ENCODE results near the gene ZYX. TPM values are rescaled to one million over a fixed set of nuclear protein-coding genes. Genes with fewer than 3 reads are reported as not detected.

The ZYX gene
- total and polyA plus RNA-seq, 12 donors: 48.5 to 152 (median 74.6) TPM

DNA sequence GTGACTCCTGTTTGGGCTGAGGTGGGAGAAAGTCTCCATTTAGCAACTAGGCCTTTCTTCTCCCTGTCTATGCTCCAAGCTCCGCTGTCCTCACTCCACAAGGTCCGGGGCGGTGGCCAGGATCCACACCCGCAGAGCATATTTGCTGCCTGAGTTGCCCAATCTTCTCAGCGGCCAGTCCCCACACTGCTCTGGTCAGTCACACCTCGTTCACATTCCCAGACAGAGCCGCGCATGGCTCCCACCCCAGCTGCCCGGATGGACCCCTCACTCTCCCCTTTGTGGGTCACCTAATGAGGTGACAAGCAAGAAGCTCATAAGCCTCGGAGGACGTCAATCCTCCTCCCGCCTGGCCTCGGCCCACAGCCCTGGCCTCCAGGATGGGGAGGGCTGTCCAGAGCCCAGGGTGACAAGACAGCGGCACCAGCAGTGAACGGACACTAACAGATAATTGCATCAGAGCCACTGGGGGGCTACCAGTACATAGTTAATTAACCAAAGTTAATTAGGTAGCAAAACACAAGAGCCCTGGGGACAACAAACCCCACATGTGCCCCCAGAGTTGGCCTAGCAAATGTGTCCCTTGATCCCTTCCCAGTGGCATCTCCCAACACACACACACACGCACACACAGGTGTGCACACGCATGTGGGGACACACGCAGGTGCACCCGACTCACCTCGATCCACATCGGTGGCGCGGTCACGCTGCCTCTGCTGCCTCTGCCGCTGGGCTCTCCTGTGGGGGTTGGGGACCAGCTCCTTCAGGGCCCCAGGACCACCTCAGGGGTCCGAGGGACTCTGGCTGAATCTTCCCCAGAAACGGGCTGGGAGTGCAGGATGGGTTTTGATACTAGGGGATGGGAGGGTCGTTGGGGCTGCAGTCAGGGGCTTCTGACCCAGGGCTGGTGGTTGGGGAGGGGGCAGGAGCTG lies 15.7 kb downstream of the ZYX start:
- Histone ChIP-seq H3K27me3 (no peaks in the 10 kb centered on the region), H3K4me3 (no peak overlapping the region), H3K36me3 (peaks cover 0 to 13% (median 0%) of the 10 kb centered on the region in 9 donors), H3K27ac (no peak overlapping the region), H3K4me1 (peaks cover 5 to 48% (median 36%) of the 10 kb centered on the region in 9 donors), H3K9me3 (no peaks in the 10 kb centered on the region)
- intact Hi-C loops (cut with DNase I): no loop called here
- ATAC-seq (peak in 1 of 8 donors; percentile 14), DNase-seq (no peak)
- 91 to 93% methylated on average over 28 of the region's 28 CpGs for WGBS, 2 donors
- TF ChIP-seq, protein P1, sequence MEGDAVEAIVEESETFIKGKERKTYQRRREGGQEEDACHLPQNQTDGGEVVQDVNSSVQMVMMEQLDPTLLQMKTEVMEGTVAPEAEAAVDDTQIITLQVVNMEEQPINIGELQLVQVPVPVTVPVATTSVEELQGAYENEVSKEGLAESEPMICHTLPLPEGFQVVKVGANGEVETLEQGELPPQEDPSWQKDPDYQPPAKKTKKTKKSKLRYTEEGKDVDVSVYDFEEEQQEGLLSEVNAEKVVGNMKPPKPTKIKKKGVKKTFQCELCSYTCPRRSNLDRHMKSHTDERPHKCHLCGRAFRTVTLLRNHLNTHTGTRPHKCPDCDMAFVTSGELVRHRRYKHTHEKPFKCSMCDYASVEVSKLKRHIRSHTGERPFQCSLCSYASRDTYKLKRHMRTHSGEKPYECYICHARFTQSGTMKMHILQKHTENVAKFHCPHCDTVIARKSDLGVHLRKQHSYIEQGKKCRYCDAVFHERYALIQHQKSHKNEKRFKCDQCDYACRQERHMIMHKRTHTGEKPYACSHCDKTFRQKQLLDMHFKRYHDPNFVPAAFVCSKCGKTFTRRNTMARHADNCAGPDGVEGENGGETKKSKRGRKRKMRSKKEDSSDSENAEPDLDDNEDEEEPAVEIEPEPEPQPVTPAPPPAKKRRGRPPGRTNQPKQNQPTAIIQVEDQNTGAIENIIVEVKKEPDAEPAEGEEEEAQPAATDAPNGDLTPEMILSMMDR (IDR thresholded peaks at IDR 0.05): no peak

DNA sequence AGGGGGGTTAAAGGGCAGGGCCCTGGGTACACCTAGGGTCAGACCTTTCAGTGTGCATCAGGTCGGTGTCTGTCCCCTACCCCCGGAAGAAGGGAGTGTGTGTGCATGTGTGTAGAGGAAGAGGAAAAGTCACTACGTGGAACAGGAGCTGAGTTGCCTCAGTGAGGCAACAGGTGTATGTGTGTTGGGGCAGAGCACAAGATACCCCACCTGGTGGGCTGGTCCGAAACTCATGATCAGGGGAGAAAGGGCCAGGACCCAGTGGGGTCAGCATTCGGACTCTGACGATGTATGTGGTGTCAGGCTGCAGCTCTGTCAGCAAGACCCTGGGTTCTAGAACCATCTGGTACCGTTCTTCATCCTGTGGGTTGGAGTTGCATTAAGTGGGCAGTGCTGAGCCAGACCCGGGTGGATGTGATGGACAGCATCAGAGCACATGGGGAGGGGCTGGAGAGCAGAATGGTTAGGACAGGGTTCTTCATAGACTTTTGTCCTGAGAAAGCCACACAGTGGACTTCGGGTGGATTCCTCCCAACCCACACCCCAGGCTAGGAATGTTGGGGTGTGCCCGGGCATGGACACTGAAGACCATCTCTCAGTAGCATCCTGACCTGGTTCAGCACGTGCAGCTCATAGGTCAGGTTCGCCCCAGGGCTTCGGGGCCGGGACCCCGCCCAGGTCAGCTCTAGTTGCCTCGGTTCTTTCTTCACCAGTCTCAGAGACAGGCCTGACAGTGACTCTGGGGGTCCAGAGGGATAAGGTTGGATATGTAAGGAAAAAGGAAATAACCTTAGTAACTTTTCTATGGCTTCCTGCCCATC lies 16.8 kb downstream of the ZYX start:
- TF ChIP-seq, protein P1 (IDR thresholded peaks at IDR 0.05): no peak
- intact Hi-C loops (cut with DNase I): no loop called here
- no peak overlapping the region for H3K4me3 ChIP-seq
- DNase-seq: no peak
- H3K27me3 ChIP-seq: no peaks in the 10 kb centered on the region
- no peak overlapping the region for H3K27ac ChIP-seq
- H3K9me3 ChIP-seq: no peaks in the 10 kb centered on the region
- WGBS, 2 donors: 93 to 95% methylated on average over 16 of the region's 16 CpGs
- ATAC-seq: no peak
- H3K36me3 ChIP-seq: peaks cover 0 to 4% (median 0%) of the 10 kb centered on the region in 9 donors
- peaks cover 4 to 38% (median 27%) of the 10 kb centered on the region in 9 donors for H3K4me1 ChIP-seq

DNA sequence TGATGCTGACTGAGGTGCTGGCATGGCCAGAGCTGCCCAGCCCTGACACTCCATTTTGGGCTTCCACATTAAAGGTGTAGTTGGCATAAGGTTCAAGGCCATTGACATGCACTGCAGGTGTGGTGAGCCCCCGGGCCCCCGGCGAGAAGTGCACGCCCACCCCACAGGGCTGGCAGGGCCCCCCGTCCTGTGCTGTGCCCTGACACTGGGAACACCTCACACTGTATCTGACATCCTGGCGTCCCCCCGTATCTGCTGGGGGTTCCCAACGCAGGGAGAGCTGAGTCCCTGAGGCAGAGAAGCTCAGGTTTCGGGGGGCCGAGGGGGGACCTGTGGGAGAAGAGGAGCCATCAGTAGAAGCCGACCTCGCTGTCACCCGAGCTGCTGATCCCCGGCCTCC lies 17.5 kb downstream of the ZYX start:
- DNase-seq: no peak
- intact Hi-C loops (cut with DNase I): no loop called here

DNA sequence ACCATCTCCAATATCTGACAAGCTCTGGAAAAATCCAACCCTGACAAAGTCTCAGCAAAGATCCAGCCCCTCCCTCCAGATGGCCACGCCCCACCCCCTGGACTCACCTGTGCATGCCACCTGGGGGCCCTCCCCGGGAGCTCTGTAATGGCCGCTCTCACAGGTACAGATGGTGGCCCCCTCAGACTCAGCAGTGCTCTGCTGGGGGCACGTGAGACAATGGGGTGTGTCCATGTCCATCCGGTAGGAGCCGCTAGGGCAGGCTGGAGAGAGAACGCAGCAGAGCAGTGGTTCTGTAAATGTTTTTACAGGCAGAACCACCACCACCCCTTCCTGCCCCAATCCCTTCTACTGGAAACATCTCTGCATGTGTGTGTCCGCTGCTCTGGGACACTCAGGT lies 18.0 kb downstream of the ZYX start:
- H3K36me3 ChIP-seq: no peaks in the 10 kb centered on the region
- TF ChIP-seq, protein P1 (IDR thresholded peaks at IDR 0.05): no peak
- DNase-seq (no peak), ATAC-seq (no peak)
- H3K4me3 ChIP-seq: no peak overlapping the region
- H3K27ac ChIP-seq: no peak overlapping the region
- peaks cover 0 to 26% (median 20%) of the 10 kb centered on the region in 9 donors for H3K4me1 ChIP-seq
- H3K9me3 ChIP-seq: no peaks in the 10 kb centered on the region
- 91 to 96% methylated on average over 8 of the region's 8 CpGs for WGBS, 2 donors
- intact Hi-C loops (cut with DNase I): no loop called here
- no peaks in the 10 kb centered on the region for H3K27me3 ChIP-seq

More for the DNA sequence above, 17.5 kb downstream of the ZYX start:
- ATAC-seq: no peak
- Histone ChIP-seq H3K36me3 (no peaks in the 10 kb centered on the region), H3K4me3 (no peak overlapping the region), H3K4me1 (peaks cover 0 to 31% (median 21%) of the 10 kb centered on the region in 9 donors), H3K9me3 (no peaks in the 10 kb centered on the region), H3K27ac (no peak overlapping the region), H3K27me3 (no peaks in the 10 kb centered on the region)
- TF ChIP-seq, protein P1 (IDR thresholded peaks at IDR 0.05): no peak
- WGBS, 2 donors: 96% methylated on average over 14 of the region's 14 CpGs
